ENCODE results near the gene TMEM107.

The TMEM107 gene

DNA sequence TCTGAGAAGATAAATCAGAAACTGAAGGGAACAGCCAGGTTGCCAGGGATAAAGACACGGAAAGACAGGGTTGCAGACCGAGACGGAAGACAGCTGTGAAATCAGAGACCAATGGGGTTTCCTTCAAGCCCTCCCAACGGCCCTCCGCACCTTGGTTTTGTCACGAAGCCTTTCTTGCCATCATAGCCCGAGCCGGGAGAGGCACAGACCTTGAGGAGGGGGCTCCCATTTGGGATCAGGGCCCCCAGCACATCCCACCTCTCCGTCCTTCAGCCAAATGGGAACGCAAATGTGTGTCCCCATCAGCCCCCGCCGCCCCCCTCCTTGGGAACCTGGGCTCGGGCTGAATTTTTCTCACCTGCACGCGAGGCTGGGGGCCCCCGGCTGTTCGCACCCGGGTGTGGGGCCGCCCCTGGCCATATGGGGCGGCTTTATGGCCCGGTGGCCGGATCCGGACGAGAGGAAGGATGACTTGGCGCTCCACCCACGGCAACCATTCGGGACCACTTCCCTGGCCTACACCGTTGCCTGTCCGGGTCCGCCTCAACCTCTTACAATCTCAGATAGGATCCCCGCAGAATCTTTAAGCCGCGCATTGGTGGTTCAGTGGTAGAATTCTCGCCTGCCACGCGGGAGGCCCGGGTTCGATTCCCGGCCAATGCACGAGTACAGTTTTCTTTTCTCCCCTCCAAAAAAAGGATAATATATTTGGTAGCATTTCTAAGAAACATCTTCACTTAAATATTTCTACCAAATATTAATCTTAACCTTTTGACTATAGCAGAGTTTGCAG lies 50.8 kb downstream of the TMEM107 start:
- no peak overlapping the region for H3K27ac ChIP-seq (replicated peaks)
- peak in 1 of 2 experiments; percentile 38 for DNase-seq (ENCODE audit: low read depth in 1 of 2, low spot score in 1 of 2)
- H3K4me3 ChIP-seq (replicated peaks; ENCODE audit: insufficient read depth, low read length): peak overlapping the region; percentile 64
- peaks cover 11% of the 10 kb centered on the region for H3K27me3 ChIP-seq (ENCODE audit: insufficient read depth, poor library complexity, severe bottlenecking)
- TF ChIP-seq GABPA (IDR thresholded peaks at IDR 0.05; ENCODE audit: low read depth): no peak
- no peak for TF ChIP-seq POLR2AphosphoS5 (IDR thresholded peaks at IDR 0.05; ENCODE audit: low read depth)
- TF ChIP-seq, protein P1, sequence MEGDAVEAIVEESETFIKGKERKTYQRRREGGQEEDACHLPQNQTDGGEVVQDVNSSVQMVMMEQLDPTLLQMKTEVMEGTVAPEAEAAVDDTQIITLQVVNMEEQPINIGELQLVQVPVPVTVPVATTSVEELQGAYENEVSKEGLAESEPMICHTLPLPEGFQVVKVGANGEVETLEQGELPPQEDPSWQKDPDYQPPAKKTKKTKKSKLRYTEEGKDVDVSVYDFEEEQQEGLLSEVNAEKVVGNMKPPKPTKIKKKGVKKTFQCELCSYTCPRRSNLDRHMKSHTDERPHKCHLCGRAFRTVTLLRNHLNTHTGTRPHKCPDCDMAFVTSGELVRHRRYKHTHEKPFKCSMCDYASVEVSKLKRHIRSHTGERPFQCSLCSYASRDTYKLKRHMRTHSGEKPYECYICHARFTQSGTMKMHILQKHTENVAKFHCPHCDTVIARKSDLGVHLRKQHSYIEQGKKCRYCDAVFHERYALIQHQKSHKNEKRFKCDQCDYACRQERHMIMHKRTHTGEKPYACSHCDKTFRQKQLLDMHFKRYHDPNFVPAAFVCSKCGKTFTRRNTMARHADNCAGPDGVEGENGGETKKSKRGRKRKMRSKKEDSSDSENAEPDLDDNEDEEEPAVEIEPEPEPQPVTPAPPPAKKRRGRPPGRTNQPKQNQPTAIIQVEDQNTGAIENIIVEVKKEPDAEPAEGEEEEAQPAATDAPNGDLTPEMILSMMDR (IDR thresholded peaks at IDR 0.05; ENCODE audit: insufficient read depth, low read length): no peak
- TF ChIP-seq, protein P2, sequence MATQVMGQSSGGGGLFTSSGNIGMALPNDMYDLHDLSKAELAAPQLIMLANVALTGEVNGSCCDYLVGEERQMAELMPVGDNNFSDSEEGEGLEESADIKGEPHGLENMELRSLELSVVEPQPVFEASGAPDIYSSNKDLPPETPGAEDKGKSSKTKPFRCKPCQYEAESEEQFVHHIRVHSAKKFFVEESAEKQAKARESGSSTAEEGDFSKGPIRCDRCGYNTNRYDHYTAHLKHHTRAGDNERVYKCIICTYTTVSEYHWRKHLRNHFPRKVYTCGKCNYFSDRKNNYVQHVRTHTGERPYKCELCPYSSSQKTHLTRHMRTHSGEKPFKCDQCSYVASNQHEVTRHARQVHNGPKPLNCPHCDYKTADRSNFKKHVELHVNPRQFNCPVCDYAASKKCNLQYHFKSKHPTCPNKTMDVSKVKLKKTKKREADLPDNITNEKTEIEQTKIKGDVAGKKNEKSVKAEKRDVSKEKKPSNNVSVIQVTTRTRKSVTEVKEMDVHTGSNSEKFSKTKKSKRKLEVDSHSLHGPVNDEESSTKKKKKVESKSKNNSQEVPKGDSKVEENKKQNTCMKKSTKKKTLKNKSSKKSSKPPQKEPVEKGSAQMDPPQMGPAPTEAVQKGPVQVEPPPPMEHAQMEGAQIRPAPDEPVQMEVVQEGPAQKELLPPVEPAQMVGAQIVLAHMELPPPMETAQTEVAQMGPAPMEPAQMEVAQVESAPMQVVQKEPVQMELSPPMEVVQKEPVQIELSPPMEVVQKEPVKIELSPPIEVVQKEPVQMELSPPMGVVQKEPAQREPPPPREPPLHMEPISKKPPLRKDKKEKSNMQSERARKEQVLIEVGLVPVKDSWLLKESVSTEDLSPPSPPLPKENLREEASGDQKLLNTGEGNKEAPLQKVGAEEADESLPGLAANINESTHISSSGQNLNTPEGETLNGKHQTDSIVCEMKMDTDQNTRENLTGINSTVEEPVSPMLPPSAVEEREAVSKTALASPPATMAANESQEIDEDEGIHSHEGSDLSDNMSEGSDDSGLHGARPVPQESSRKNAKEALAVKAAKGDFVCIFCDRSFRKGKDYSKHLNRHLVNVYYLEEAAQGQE (IDR thresholded peaks at IDR 0.05; ENCODE audit: insufficient replicate concordance, low read depth): no peak
- TF ChIP-seq SPI1 (IDR thresholded peaks at IDR 0.05; ENCODE audit: borderline replicate concordance, low read depth): no peak

DNA sequence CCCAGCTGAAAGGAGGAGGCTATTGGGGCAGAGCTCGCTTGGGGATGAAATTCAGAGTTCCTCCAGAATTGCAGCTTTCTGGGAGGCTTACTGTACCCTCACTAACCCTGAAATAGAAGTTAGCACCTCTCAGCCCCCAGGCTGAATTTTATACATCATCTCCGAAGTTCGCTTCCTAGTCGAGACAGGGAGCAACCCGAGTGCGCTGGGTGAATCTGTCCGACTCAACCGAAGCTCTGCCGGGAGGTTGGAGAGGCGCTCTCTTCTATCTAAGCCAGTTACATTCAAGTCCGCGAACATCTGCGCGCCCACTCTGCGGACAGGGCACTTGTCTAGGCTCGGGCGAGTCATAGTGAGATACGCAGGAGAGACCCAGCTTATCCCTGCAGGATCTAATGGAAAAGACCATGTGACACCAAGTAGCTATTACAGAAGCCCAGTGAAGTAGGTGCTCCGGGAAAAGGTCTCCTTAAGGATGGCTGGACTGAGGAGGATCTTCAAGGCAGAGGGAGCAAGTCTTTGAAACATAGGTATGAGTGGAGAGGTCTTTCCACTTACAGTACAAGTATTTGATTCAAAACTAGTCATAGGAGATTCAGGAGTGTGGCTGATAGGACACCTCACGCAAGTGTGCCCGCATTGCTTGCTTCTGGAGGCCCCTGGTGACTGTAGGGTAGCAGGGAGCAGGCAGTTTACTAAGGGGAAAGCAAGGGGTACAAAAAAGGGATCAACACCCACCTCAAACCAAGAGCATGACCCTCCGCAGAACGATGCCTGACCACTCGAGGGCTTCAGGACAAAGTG lies 51.6 kb downstream of the TMEM107 start:
- DNase-seq (ENCODE audit: low read depth in 1 of 2, low spot score in 1 of 2): no peak
- TF ChIP-seq, protein P2 (IDR thresholded peaks at IDR 0.05; ENCODE audit: insufficient replicate concordance, low read depth): no peak
- TF ChIP-seq, protein P1 (IDR thresholded peaks at IDR 0.05; ENCODE audit: insufficient read depth, low read length): no peak
- TF ChIP-seq GABPA (IDR thresholded peaks at IDR 0.05; ENCODE audit: low read depth): no peak
- Histone ChIP-seq H3K27ac (replicated peaks) (no peak overlapping the region), H3K4me3 (replicated peaks; ENCODE audit: insufficient read depth, low read length) (peak overlapping the region; percentile 20), H3K27me3 (ENCODE audit: insufficient read depth, poor library complexity, severe bottlenecking) (peaks cover 11% of the 10 kb centered on the region)

DNA sequence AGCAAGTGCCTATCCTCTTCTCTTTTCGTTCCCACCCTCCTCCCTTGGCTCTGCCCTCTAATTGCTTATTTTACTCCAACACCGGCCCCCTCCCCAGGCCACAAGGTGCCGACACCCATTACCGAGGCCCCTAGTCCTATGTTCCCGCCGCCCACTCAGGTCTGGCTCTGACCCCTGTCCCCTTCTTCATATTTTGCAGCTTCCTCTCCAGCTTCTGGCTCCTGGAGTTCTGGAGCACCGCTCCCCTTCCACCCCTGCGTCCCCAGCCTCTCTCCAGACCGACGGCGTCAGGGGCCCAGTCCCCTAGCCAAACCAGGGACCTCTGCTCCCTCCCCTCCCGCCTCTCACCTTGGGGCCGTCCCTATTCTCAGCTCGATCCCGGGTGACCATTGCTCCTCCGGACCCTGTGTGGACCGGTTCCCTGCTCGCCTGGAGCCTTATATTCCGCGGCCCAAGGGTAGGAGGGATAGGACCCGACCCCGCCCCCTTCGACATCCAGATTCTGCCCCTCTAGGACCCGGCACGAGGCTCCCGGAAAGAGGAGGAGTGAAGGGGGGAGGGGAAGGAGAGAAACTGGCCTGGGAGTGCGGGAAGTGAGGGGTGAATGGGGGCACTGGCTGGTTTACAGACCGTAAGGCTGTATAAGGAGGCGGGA lies 52.4 kb downstream of the TMEM107 start, which contains the start of gene HES7:
TSS of gene HES7 (minus strand) at position 412 of the 655 bp plus-strand sequence. CDS start at position 390, 22 bp downstream.
- H3K27ac ChIP-seq (replicated peaks): no peak within 1 kb of the TSS
- peak within 1 kb of the TSS; percentile 55 for H3K4me3 ChIP-seq (replicated peaks; ENCODE audit: insufficient read depth, low read length)
- TF ChIP-seq GABPA (IDR thresholded peaks at IDR 0.05; ENCODE audit: low read depth) (no peak), SPI1 (IDR thresholded peaks at IDR 0.05; ENCODE audit: borderline replicate concordance, low read depth) (no peak), POLR2AphosphoS5 (IDR thresholded peaks at IDR 0.05; ENCODE audit: low read depth) (no peak)
- TF ChIP-seq, protein P1 (IDR thresholded peaks at IDR 0.05; ENCODE audit: insufficient read depth, low read length): no peak
- TF ChIP-seq, protein P2 (IDR thresholded peaks at IDR 0.05; ENCODE audit: insufficient replicate concordance, low read depth): no peak
- H3K27me3 ChIP-seq (ENCODE audit: insufficient read depth, poor library complexity, severe bottlenecking): peaks cover 11% of the 10 kb centered on the region
- DNase-seq (ENCODE audit: low read depth in 1 of 2, low spot score in 1 of 2): no peak

All from HL-60 (cell line).